ENCODE results near the gene TMEM89. TPM values are rescaled to one million over a fixed set of nuclear protein-coding genes. Genes with fewer than 3 reads are reported as not detected.

The TMEM89 gene
- total and polyA plus RNA-seq, 2 of the 13 experiments (the other 11 are each of a cell fraction or from before 2014, with no cell fraction given) = 0.31 to 0.59 TPM

DNA sequence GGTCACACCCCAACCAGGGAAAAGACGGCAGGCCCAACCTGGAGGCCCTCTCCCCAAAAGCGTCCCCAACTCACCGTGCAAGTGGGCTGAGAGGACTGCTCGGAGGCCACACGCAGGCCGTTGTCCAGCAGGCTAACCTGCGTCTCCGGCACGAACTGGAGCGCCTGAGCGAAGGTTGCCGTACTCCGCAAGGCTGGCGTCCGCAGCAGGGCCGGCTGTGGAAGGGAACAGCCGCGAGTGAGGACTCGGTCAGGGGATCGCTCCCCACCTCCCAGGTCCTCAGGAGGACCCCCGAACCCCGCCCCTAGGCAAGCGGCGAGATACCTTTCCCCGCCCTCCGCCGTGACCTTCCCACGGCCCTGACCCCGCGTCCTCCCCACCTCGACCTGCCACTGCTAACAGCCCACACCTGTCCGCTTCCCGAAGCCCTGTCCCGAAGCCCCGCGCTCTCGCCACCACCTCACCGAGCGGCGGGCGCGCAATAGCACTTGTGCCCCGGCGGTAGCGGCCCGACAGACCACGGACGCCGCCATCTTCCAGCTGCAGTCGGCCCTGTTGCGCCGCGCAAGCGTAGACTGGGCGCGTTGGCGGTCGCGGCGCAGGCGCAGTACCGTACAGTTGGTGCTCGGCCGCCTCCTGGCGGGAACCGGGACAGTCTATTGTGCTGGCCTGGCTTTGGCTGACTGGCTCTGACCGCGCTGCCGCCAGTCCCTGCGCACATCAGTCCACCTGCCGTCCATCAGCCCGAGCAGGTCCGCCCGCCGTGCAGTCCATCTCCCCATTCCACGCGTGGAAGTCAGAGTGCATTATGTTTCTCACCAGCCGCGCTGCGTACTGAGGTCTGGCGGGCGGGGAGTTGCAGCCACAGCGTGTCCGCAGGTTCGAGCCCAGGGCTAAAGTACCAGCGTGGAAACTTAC, 12.2 kb downstream of the TMEM89 start, which contains the start of gene UQCRC1 (continued):
- TF ChIP-seq ZNF572 (CRISPR knock-in tag; IDR thresholded peaks at IDR 0.05) = 0 out of 2 replicates have a peak, but pooled peaks have one; percentile 75
- TF ChIP-seq SMARCC2 (IDR thresholded peaks at IDR 0.05) = no peak
- TF ChIP-seq ZNF292 (CRISPR knock-in tag; IDR thresholded peaks at IDR 0.05; ENCODE audit: borderline replicate concordance, low read depth) = peak; percentile 49; the same call in 1 of the 2 replicates
- TF ChIP-seq ZMYM3 (CRISPR knock-in tag; IDR thresholded peaks at IDR 0.05) = peak; percentile 95
- peak; percentile 91 for TF ChIP-seq ZSCAN21 (CRISPR knock-in tag; IDR thresholded peaks at IDR 0.05; ENCODE audit: borderline replicate concordance)
- peak; percentile 47 for TF ChIP-seq ETV6 (CRISPR knock-in tag; conservative IDR thresholded peaks at IDR 0.05)
- no peak for TF ChIP-seq STAT5B (CRISPR knock-in tag; IDR thresholded peaks at IDR 0.05)
- peak; percentile 81; the same call in 1 of the 2 replicates for TF ChIP-seq ZNF773 (CRISPR knock-in tag; IDR thresholded peaks at IDR 0.05; ENCODE audit: borderline replicate concordance)
- TF ChIP-seq SMAD1 (CRISPR knock-in tag; IDR thresholded peaks at IDR 0.05; ENCODE audit: borderline replicate concordance, low read depth) = peak; percentile 88; the same call in 1 of the 2 replicates
- peak; percentile 8; the same call in 1 of the 2 replicates for TF ChIP-seq ZNF121 (CRISPR knock-in tag; IDR thresholded peaks at IDR 0.05)
- TF ChIP-seq ZFX (CRISPR knock-in tag; IDR thresholded peaks at IDR 0.05; ENCODE audit: low read depth) = peak; percentile 94
- no peak for TF ChIP-seq HMGXB3 (CRISPR knock-in tag; IDR thresholded peaks at IDR 0.05; ENCODE audit: borderline replicate concordance)
- TF ChIP-seq KDM5A (IDR thresholded peaks at IDR 0.05; ENCODE audit: borderline replicate concordance, low read length) = peak; percentile 78
- peak; percentile 71 for TF ChIP-seq KAT8 (CRISPR knock-in tag; IDR thresholded peaks at IDR 0.05)
- TF ChIP-seq ARID2 (CRISPR knock-in tag; IDR thresholded peaks at IDR 0.05; ENCODE audit: borderline replicate concordance) = peak; percentile 85
- no peak for TF ChIP-seq TCF7 (IDR thresholded peaks at IDR 0.05; ENCODE audit: low read depth)
- TF ChIP-seq ZNF839 (CRISPR knock-in tag; IDR thresholded peaks at IDR 0.05; ENCODE audit: borderline replicate concordance) = peak; percentile 90; the same call in 1 of the 2 replicates
- peak; percentile 95 for TF ChIP-seq ZNF674 (CRISPR knock-in tag; IDR thresholded peaks at IDR 0.05; ENCODE audit: low read depth)
- 0 out of 2 replicates have a peak, but pooled peaks have one; percentile 55 for TF ChIP-seq ZNF746 (CRISPR knock-in tag; IDR thresholded peaks at IDR 0.05)
- TF ChIP-seq IKZF4 (CRISPR knock-in tag; IDR thresholded peaks at IDR 0.05; ENCODE audit: borderline replicate concordance, low read depth, not compliant biosample characterization) = peak; percentile 68
- TF ChIP-seq, protein P1, sequence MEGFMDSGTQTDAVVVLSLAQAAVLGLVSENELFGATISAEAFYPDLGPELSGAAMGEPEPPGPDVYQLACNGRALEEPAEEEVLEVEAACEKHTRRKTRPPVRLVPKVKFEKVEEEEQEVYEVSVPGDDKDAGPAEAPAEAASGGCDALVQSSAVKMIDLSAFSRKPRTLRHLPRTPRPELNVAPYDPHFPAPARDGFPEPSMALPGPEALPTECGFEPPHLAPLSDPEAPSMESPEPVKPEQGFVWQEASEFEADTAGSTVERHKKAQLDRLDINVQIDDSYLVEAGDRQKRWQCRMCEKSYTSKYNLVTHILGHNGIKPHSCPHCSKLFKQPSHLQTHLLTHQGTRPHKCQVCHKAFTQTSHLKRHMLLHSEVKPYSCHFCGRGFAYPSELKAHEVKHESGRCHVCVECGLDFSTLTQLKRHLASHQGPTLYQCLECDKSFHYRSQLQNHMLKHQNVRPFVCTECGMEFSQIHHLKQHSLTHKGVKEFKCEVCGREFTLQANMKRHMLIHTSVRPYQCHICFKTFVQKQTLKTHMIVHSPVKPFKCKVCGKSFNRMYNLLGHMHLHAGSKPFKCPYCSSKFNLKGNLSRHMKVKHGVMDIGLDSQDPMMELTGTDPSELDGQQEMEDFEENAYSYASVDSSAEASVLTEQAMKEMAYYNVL (CRISPR knock-in tag; IDR thresholded peaks at IDR 0.05; ENCODE audit: borderline replicate concordance) = peak; percentile 93
- TF ChIP-seq ZNF792 (CRISPR knock-in tag; IDR thresholded peaks at IDR 0.05) = peak; percentile 85; the same call in 1 of the 2 replicates
- TF ChIP-seq ZNF367 (CRISPR knock-in tag; IDR thresholded peaks at IDR 0.05; ENCODE audit: borderline replicate concordance) = 0 out of 2 replicates have a peak, but pooled peaks have one; percentile 24
